Liver (tissue), 3 donors: ENCODE results near the gene CCND3.

Source experiments
- EGR1 ChIP-seq, 2 donors: IDR thresholded peaks; 2 replicates each; pipeline ENCODE4 v1.6.1; 2016 to 2018; ENCODE audit warnings: antibody characterized with exemption in 2 of 2, low read depth in 2 of 2
- RAD21 ChIP-seq, 2 donors: IDR thresholded peaks; 2 replicates each; pipeline ENCODE4 v1.6.1; 2016; ENCODE audit warnings: antibody characterized with exemption in 2 of 2, mild to moderate bottlenecking in 2 of 2
- SP1 ChIP-seq: IDR thresholded peaks from 2 replicates; pipeline ENCODE4 v1.6.1; 2018; ENCODE audit warnings: antibody characterized with exemption, mild to moderate bottlenecking
- TAF1 ChIP-seq: conservative IDR thresholded peaks from 2 replicates; pipeline ENCODE4 v1.6.1; 2016; ENCODE audit warnings: antibody characterized with exemption, mild to moderate bottlenecking
- TF ChIP-seq, protein P1 (sequence below): fragments of 150-350 bp; IDR thresholded peaks from 2 replicates; pipeline ENCODE4 v1.5.1; 2017; ENCODE audit warnings: improper control_type of control experiment, low read depth, low read length; ENCODE audit not compliant: missing input control
- TF ChIP-seq, protein P2 (sequence below): IDR thresholded peaks from 2 replicates; pipeline ENCODE4 v1.6.1; 2016; ENCODE audit warnings: antibody characterized with exemption
- TF ChIP-seq, protein P3 (sequence below): IDR thresholded peaks from 2 replicates; pipeline ENCODE4 v1.6.1; 2016; ENCODE audit warnings: antibody characterized with exemption
- donor health status: healthy.
- donor health status: healthy.

DNA sequence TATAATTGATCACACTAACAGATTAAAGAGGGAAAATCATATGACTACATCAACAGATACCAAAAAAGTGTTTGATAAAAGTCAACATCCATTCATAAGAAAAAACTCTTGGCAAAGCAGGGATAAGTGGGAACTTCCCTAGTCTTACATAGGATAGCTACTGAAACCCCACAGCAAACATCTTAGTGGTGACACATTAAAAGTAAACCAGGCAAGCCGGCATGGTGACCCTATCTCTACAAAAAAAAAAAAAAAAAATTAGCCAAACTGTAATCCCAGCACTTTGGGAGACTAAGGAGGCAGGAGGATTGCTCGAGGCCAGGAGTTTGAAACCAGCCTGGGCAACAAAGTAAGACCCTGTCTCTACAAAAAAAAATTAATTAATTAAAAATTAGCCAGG is 13.8 kb upstream of the CCND3 start:
- TF ChIP-seq, protein P1, sequence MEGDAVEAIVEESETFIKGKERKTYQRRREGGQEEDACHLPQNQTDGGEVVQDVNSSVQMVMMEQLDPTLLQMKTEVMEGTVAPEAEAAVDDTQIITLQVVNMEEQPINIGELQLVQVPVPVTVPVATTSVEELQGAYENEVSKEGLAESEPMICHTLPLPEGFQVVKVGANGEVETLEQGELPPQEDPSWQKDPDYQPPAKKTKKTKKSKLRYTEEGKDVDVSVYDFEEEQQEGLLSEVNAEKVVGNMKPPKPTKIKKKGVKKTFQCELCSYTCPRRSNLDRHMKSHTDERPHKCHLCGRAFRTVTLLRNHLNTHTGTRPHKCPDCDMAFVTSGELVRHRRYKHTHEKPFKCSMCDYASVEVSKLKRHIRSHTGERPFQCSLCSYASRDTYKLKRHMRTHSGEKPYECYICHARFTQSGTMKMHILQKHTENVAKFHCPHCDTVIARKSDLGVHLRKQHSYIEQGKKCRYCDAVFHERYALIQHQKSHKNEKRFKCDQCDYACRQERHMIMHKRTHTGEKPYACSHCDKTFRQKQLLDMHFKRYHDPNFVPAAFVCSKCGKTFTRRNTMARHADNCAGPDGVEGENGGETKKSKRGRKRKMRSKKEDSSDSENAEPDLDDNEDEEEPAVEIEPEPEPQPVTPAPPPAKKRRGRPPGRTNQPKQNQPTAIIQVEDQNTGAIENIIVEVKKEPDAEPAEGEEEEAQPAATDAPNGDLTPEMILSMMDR: no peak
- no peak for TF ChIP-seq SP1
- TF ChIP-seq, protein P2, sequence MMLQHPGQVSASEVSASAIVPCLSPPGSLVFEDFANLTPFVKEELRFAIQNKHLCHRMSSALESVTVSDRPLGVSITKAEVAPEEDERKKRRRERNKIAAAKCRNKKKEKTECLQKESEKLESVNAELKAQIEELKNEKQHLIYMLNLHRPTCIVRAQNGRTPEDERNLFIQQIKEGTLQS: no peak
- TF ChIP-seq TAF1: no peak
- no peak for TF ChIP-seq EGR1 (IDR thresholded peaks at IDR 0.05; ENCODE audit: low read depth in 2 of 2)
- TF ChIP-seq, protein P3, sequence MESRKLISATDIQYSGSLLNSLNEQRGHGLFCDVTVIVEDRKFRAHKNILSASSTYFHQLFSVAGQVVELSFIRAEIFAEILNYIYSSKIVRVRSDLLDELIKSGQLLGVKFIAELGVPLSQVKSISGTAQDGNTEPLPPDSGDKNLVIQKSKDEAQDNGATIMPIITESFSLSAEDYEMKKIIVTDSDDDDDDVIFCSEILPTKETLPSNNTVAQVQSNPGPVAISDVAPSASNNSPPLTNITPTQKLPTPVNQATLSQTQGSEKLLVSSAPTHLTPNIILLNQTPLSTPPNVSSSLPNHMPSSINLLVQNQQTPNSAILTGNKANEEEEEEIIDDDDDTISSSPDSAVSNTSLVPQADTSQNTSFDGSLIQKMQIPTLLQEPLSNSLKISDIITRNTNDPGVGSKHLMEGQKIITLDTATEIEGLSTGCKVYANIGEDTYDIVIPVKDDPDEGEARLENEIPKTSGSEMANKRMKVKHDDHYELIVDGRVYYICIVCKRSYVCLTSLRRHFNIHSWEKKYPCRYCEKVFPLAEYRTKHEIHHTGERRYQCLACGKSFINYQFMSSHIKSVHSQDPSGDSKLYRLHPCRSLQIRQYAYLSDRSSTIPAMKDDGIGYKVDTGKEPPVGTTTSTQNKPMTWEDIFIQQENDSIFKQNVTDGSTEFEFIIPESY: no peak
- no peak for TF ChIP-seq RAD21 (IDR thresholded peaks at IDR 0.05)
